ENCODE data around the gene EPG5. TPM values are rescaled to one million over a fixed set of nuclear protein-coding genes. Genes with fewer than 3 reads are reported as not detected.
"Not testable (repeated sequence)": the region's sequence is repeated elsewhere in the genome, so short reads cannot be mapped to it uniquely, and the experiment has no call there.

EPG5 gene
- total RNA-seq, 1 experiment from 2014 or later, result 12.9 TPM

DNA sequence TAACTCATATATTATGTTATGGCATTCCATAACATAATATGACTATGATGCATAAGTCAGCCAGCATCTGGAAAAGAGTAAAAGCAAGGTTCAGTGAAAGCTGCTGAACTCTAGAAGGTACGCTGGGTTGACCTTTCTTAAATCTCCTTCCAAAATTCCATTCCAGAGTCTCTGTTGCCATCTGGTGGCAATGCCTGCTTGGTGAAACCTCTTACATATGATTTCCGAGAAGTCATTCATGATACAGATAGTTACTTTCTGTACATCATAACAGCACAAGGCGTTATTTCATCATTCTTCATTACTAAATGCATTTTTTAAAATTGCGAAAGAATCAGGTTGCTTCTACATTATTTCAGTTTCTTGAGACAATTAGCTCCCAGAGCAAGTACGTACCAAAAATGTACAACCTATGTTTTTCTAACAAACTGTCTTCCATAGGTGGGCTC, 7.0 kb upstream of the EPG5 start:
- H3K36me3 ChIP-seq (ENCODE audit: control insufficient read depth, insufficient read depth, low read length), result no peaks in the 10 kb centered on the region
- ChIA-PET POLR2A (no interaction called here), CTCF (interaction anchor here (1.3 kb wide), 1 partner anchor 311 kb away, joined by 10 read pairs; no protein-coding TSS in a partner anchor)
- ATAC-seq (peak; percentile 83), DNase-seq (ENCODE audit: low read depth, low spot score) (no peak)
- no peaks in the 10 kb centered on the region for H3K27me3 ChIP-seq (ENCODE audit: control insufficient read depth, insufficient read depth, low read length)
- H3K27ac ChIP-seq (ENCODE audit: low read length), result no peak overlapping the region
- no peak for TF ChIP-seq POLR2AphosphoS5 (IDR thresholded peaks at IDR 0.05; ENCODE audit: low read depth, low read length)
- TF ChIP-seq REST (IDR thresholded peaks at IDR 0.05; ENCODE audit: insufficient read depth in 1 of 2, low read depth in 2 of 2, low read length in 1 of 2), result no peak
- TF ChIP-seq SIN3A (IDR thresholded peaks at IDR 0.05; ENCODE audit: borderline replicate concordance, insufficient read depth, low read depth, low read length), result no peak
- TF ChIP-seq TCF7L2 (IDR thresholded peaks at IDR 0.05; ENCODE audit: low read depth, low read length), result no peak
- TF ChIP-seq, protein P1, sequence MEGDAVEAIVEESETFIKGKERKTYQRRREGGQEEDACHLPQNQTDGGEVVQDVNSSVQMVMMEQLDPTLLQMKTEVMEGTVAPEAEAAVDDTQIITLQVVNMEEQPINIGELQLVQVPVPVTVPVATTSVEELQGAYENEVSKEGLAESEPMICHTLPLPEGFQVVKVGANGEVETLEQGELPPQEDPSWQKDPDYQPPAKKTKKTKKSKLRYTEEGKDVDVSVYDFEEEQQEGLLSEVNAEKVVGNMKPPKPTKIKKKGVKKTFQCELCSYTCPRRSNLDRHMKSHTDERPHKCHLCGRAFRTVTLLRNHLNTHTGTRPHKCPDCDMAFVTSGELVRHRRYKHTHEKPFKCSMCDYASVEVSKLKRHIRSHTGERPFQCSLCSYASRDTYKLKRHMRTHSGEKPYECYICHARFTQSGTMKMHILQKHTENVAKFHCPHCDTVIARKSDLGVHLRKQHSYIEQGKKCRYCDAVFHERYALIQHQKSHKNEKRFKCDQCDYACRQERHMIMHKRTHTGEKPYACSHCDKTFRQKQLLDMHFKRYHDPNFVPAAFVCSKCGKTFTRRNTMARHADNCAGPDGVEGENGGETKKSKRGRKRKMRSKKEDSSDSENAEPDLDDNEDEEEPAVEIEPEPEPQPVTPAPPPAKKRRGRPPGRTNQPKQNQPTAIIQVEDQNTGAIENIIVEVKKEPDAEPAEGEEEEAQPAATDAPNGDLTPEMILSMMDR (IDR thresholded peaks at IDR 0.05), result peak; percentile 66
- no peaks in the 10 kb centered on the region for H3K9me3 ChIP-seq (ENCODE audit: control insufficient read depth, insufficient read depth, low read depth, low read length)
- in situ Hi-C loops (cut with HindIII; ENCODE audit: low pct_unique_long_range_greater_than_20kb, low sequenced_read_pairs) (no loop called here), intact Hi-C loops (cut with micrococcal nuclease; ENCODE audit: unreplicated experiment) (loop anchor here (5.0 kb wide), 3 partner anchors 98 to 307 kb away; partner anchors contain the start of gene PSTPIP2)
- no TSS peak for BruUV-seq (replicated peaks)
- H3K4me3 ChIP-seq (ENCODE audit: low read depth in 2 of 2, low read length in 2 of 2), result peak overlapping the region in 1 of 2 experiments; percentile 23; a peak in 1 of 4 replicates
- H3K4me1 ChIP-seq (ENCODE audit: control insufficient read depth, insufficient read depth, low read length), result no peaks in the 10 kb centered on the region

GRCh38 chr18:45964913-45965312, 2.2 kb downstream of the EPG5 start:
- H3K4me3 ChIP-seq (ENCODE audit: low read depth in 2 of 2, low read length in 2 of 2); H3K36me3 ChIP-seq (ENCODE audit: control insufficient read depth, insufficient read depth, low read length); ATAC-seq; H3K4me1 ChIP-seq (ENCODE audit: control insufficient read depth, insufficient read depth, low read length); intact Hi-C loops (cut with micrococcal nuclease; ENCODE audit: unreplicated experiment); CTCF ChIA-PET; H3K9me3 ChIP-seq (ENCODE audit: control insufficient read depth, insufficient read depth, low read depth, low read length); H3K27ac ChIP-seq (ENCODE audit: low read length); DNase-seq (ENCODE audit: low read depth, low spot score); H3K27me3 ChIP-seq (ENCODE audit: control insufficient read depth, insufficient read depth, low read length); in situ Hi-C loops (cut with HindIII; ENCODE audit: low pct_unique_long_range_greater_than_20kb, low sequenced_read_pairs): not testable (repeated sequence)
- BruUV-seq (replicated peaks), result TSS peak; percentile 73
- POLR2A ChIA-PET, result interaction anchor here (0.7 kb wide), 1 partner anchor 14 kb away, joined by 3 read pairs; no protein-coding TSS in a partner anchor

- in situ Hi-C loops (cut with HindIII; ENCODE audit: low pct_unique_long_range_greater_than_20kb, low sequenced_read_pairs), result no loop called here
- ATAC-seq (no peak), DNase-seq (ENCODE audit: low read depth, low spot score) (no peak)
- H3K9me3 ChIP-seq (ENCODE audit: control insufficient read depth, insufficient read depth, low read depth, low read length), result no peaks in the 10 kb centered on the region
- peaks cover 3% of the 10 kb centered on the region; the same call in 1 of the 2 replicates for H3K4me1 ChIP-seq (ENCODE audit: control insufficient read depth, insufficient read depth, low read length)
- POLR2A ChIA-PET, result no interaction called here
- no peak overlapping the region for H3K27ac ChIP-seq (ENCODE audit: low read length)
- CTCF ChIA-PET, result no interaction called here
- BruUV-seq (replicated peaks), result no TSS peak
- intact Hi-C loops (cut with micrococcal nuclease; ENCODE audit: unreplicated experiment), result no loop called here
- TF ChIP-seq, protein P1 (IDR thresholded peaks at IDR 0.05), result no peak
- no peak for TF ChIP-seq REST (IDR thresholded peaks at IDR 0.05; ENCODE audit: insufficient read depth in 1 of 2, low read depth in 2 of 2, low read length in 1 of 2)
- no peak for TF ChIP-seq SIN3A (IDR thresholded peaks at IDR 0.05; ENCODE audit: borderline replicate concordance, insufficient read depth, low read depth, low read length)
- no peak for TF ChIP-seq TCF7L2 (IDR thresholded peaks at IDR 0.05; ENCODE audit: low read depth, low read length)
- TF ChIP-seq POLR2AphosphoS5 (IDR thresholded peaks at IDR 0.05; ENCODE audit: low read depth, low read length), result no peak
- H3K36me3 ChIP-seq (ENCODE audit: control insufficient read depth, insufficient read depth, low read length), result peaks cover 4% of the 10 kb centered on the region; the same call in 1 of the 2 replicates
- H3K27me3 ChIP-seq (ENCODE audit: control insufficient read depth, insufficient read depth, low read length), result no peaks in the 10 kb centered on the region
- H3K4me3 ChIP-seq (ENCODE audit: low read depth in 2 of 2, low read length in 2 of 2), result no peak overlapping the region
Measured at GRCh38 chr18:45962866-45963265, 4.3 kb downstream of the EPG5 start.

Data from Panc1 (cell line).